Cardiac muscle cell (in vitro differentiated cells and primary cell): Measurements from ENCODE around the gene CYSLTR1. TPM values are rescaled to one million over a fixed set of nuclear protein-coding genes. Genes with fewer than 3 reads are reported as not detected.
"Not testable (repeated sequence)": the region's sequence is repeated elsewhere in the genome, so short reads cannot be mapped to it uniquely, and the experiment has no call there.

Experiments used
- DNase-seq, 2 donors: peaks; one replicate each; pipeline versions ENCODE4 v3.0.0 to v3.0.0-alpha.2; 2010 to 2017; ENCODE audit warnings: low read depth in 1 of 2, low spot score in 1 of 2
- H3K27ac ChIP-seq: fragments of 200-600 bp; sonication (generic); 2 replicates; pipeline ENCODE4 v1.5.1; 2016
- H3K27me3 ChIP-seq: fragments of 200-600 bp; sonication (generic); 2 replicates; pipeline ENCODE4 v1.6.0; 2016; ENCODE audit warnings: control low read depth
- H3K36me3 ChIP-seq: fragments of 200-600 bp; sonication (generic); 2 replicates; pipeline ENCODE4 v1.5.1; 2016; ENCODE audit warnings: control low read depth
- H3K4me1 ChIP-seq: fragments of 200-600 bp; sonication (generic); 2 replicates; pipeline ENCODE4 v1.8.1; 2017; ENCODE audit warnings: low read depth, mild to moderate bottlenecking, mixed run types
- H3K4me3 ChIP-seq: fragments of 200-600 bp; sonication (generic); 2 replicates; pipeline ENCODE4 v1.5.1; 2016; ENCODE audit warnings: mild to moderate bottlenecking
- H3K9me3 ChIP-seq: fragments of 200-600 bp; sonication (generic); 2 replicates; pipeline ENCODE4 v1.5.1; 2017; ENCODE audit warnings: low read depth, mild to moderate bottlenecking, control low read depth
- polyA plus RNA-seq: library from polyadenylated mRNA; unstranded; fragments of >200 nt; fragmentation: Nextera tagmentation; extraction: Ambion mirVana; gene quantifications from 2 replicates; pipeline ENCODE4 v1.2.1, GENCODE V29; 2016
- total RNA-seq: library from RNA; depleted of rRNA; stranded (reverse); fragments of >200 nt; gene quantifications from 2 replicates; pipeline ENCODE4 v1.2.3, GENCODE V29; 2016
- TF ChIP-seq, protein P1 (sequence below): IDR thresholded peaks from 2 replicates; pipeline ENCODE4 v1.5.1; 2012; ENCODE audit warnings: low read depth, mild to moderate bottlenecking, low read length

CYSLTR1 gene
- total and polyA plus RNA-seq, 2 experiments from 2014 or later: not detected

- H3K27ac ChIP-seq: no peak overlapping the region
- H3K4me3 ChIP-seq: no peak overlapping the region
- H3K4me1 ChIP-seq: no peaks in the 10 kb centered on the region
- no peak for DNase-seq
- no peaks in the 10 kb centered on the region for H3K27me3 ChIP-seq
- H3K36me3 ChIP-seq: no peaks in the 10 kb centered on the region
- H3K9me3 ChIP-seq: no peaks in the 10 kb centered on the region
- TF ChIP-seq, protein P1, sequence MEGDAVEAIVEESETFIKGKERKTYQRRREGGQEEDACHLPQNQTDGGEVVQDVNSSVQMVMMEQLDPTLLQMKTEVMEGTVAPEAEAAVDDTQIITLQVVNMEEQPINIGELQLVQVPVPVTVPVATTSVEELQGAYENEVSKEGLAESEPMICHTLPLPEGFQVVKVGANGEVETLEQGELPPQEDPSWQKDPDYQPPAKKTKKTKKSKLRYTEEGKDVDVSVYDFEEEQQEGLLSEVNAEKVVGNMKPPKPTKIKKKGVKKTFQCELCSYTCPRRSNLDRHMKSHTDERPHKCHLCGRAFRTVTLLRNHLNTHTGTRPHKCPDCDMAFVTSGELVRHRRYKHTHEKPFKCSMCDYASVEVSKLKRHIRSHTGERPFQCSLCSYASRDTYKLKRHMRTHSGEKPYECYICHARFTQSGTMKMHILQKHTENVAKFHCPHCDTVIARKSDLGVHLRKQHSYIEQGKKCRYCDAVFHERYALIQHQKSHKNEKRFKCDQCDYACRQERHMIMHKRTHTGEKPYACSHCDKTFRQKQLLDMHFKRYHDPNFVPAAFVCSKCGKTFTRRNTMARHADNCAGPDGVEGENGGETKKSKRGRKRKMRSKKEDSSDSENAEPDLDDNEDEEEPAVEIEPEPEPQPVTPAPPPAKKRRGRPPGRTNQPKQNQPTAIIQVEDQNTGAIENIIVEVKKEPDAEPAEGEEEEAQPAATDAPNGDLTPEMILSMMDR: no peak
These were observed 19.7 kb downstream of the CYSLTR1 start for GRCh38 chrX:78307665-78308064.

GRCh38 chrX:78303086-78303485, 24.3 kb downstream of the CYSLTR1 start:
- TF ChIP-seq, protein P1: no peak
- Histone ChIP-seq H3K36me3 (no peaks in the 10 kb centered on the region), H3K9me3 (no peaks in the 10 kb centered on the region), H3K4me3 (no peak overlapping the region), H3K4me1 (no peaks in the 10 kb centered on the region), H3K27ac (no peak overlapping the region), H3K27me3 (no peaks in the 10 kb centered on the region)
- no peak for DNase-seq

DNA sequence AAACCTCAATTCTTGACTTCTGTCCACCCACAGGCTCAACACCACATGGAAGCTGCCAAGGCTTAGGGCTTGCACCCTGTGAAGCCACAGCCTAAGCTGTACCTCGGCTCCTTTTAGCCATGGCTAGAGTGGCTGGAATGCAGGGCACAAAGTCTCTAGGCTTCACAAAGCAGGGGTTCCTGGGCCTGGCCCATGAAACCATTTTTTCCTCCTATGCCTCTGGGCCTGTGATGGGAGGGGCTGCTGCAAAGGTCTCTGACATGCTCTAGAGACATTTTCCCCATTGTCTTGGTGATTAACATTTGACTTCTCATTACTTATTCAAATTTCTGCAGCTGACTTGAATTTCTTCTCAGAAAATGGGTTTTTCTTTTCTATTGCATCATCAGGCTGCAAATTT, 26.5 kb downstream of the CYSLTR1 start:
- not testable (repeated sequence) for H3K4me1 ChIP-seq, H3K9me3 ChIP-seq, H3K27ac ChIP-seq, H3K27me3 ChIP-seq, DNase-seq, H3K36me3 ChIP-seq, H3K4me3 ChIP-seq

DNA sequence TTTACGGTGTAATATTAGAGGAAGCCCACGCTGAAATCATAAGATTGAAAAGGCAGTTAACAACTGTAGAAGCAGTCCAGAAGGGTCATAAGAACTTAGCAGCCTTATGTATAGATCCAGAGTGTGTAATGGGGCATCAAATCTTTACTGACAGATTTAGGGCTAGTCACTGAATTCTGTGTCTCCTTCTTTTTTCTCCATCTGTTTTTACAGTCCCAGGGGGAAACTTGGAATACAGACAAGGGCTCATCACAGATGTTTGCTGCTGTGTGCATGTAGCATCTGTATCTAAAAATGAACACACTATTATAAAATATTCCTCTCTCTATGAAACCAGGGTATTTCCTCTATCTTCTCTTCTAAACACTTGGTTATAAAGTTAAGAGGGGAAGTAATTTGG, 43.9 kb downstream of the CYSLTR1 start:
- Histone ChIP-seq H3K4me1 (no peaks in the 10 kb centered on the region), H3K9me3 (no peaks in the 10 kb centered on the region), H3K27me3 (no peaks in the 10 kb centered on the region), H3K36me3 (no peaks in the 10 kb centered on the region), H3K27ac (no peak overlapping the region), H3K4me3 (no peak overlapping the region)
- TF ChIP-seq, protein P1: no peak
- no peak for DNase-seq

- Histone ChIP-seq H3K9me3 (no peaks in the 10 kb centered on the region), H3K4me1 (no peaks in the 10 kb centered on the region), H3K27me3 (no peaks in the 10 kb centered on the region), H3K4me3 (no peak overlapping the region), H3K27ac (no peak overlapping the region), H3K36me3 (no peaks in the 10 kb centered on the region)
- no peak for DNase-seq
- TF ChIP-seq, protein P1: no peak
These were observed 90.3 kb downstream of the CYSLTR1 start for GRCh38 chrX:78237127-78237526.

- DNase-seq, H3K9me3 ChIP-seq, H3K4me3 ChIP-seq: not testable (repeated sequence)
These were observed 101.4 kb downstream of the CYSLTR1 start for GRCh38 chrX:78226047-78226446.

More at GRCh38 chrX:78226047-78226446, 101.4 kb downstream of the CYSLTR1 start:
- H3K27me3 ChIP-seq, H3K27ac ChIP-seq, H3K4me1 ChIP-seq, H3K36me3 ChIP-seq: not testable (repeated sequence)

Other genes with a start within 250 kb of the CYSLTR1 start
- gene PGK1, start 223.4 kb downstream of the CYSLTR1 start, total RNA-seq: 602 and 938 TPM in 2 replicates
- gene PGK1, start 223.4 kb downstream of the CYSLTR1 start, polyA plus RNA-seq: 1,198 and 1,568 TPM in 2 replicates
- gene TAF9B, start 188.0 kb downstream of the CYSLTR1 start, total RNA-seq: 9.6 and 10.4 TPM in 2 replicates
- 18.3 and 20.3 TPM in 2 replicates for gene TAF9B, start 188.0 kb downstream of the CYSLTR1 start, polyA plus RNA-seq